ENCODE results near the gene AFDN.

Gene AFDN

DNA sequence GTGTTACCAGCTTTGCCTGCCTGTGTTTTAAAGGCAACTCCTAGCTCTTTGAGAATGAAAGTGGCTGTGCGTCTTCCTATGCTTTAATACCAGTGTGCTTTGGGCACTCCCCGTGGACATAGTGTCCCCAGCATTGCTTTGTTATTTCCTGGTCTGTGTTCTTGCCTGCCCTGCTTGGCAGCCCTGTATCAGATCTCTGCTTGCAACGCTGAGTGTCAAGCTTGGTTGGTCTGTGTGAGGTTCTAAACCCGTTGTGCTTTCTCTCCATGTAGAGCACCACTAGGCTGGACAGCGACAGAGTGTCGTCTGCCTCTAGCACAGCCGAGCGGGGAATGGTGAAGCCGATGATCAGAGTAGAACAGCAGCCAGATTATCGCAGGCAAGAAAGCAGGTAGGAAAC, 80.2 kb downstream of the AFDN start:
- Histone ChIP-seq H3K27ac (ENCODE audit: low read length) (no peak overlapping the region), H3K4me1 (ENCODE audit: low read length) (no peaks in the 10 kb centered on the region), H3K4me3 (ENCODE audit: low read length) (no peak overlapping the region), H3K9me2 (replicated peaks; ENCODE audit: insufficient read depth, low read length) (no peaks in the 10 kb centered on the region), H3K9ac (ENCODE audit: low read length) (no peak overlapping the region), H3K27me3 (replicated peaks; ENCODE audit: insufficient read depth, low read length) (no peaks in the 10 kb centered on the region), H3K4me2 (ENCODE audit: low read depth, low read length) (no peak overlapping the region), H3K79me2 (ENCODE audit: low read length) (no peaks in the 10 kb centered on the region), H3F3A (ENCODE audit: insufficient read depth, low read length) (no peaks in the 10 kb centered on the region), H3K36me3 (replicated peaks; ENCODE audit: insufficient read depth, low read length) (no peaks in the 10 kb centered on the region), H2AFZ (ENCODE audit: low read length) (no peak overlapping the region), H3K9me3 (replicated peaks; ENCODE audit: insufficient read depth, low read length) (no peaks in the 10 kb centered on the region), H4K20me1 (ENCODE audit: insufficient read depth, low read length) (no peaks in the 10 kb centered on the region)
- no peak for DNase-seq
- TF ChIP-seq EZH2 (optimal IDR thresholded peaks at IDR 0.05; ENCODE audit: low read depth, low read length): no peak
- TF ChIP-seq, protein P1, sequence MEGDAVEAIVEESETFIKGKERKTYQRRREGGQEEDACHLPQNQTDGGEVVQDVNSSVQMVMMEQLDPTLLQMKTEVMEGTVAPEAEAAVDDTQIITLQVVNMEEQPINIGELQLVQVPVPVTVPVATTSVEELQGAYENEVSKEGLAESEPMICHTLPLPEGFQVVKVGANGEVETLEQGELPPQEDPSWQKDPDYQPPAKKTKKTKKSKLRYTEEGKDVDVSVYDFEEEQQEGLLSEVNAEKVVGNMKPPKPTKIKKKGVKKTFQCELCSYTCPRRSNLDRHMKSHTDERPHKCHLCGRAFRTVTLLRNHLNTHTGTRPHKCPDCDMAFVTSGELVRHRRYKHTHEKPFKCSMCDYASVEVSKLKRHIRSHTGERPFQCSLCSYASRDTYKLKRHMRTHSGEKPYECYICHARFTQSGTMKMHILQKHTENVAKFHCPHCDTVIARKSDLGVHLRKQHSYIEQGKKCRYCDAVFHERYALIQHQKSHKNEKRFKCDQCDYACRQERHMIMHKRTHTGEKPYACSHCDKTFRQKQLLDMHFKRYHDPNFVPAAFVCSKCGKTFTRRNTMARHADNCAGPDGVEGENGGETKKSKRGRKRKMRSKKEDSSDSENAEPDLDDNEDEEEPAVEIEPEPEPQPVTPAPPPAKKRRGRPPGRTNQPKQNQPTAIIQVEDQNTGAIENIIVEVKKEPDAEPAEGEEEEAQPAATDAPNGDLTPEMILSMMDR (IDR thresholded peaks at IDR 0.05; ENCODE audit: low read length): no peak
- TF ChIP-seq EZH2phosphoT487 (IDR thresholded peaks at IDR 0.05; ENCODE audit: low read length): no peak

DNA sequence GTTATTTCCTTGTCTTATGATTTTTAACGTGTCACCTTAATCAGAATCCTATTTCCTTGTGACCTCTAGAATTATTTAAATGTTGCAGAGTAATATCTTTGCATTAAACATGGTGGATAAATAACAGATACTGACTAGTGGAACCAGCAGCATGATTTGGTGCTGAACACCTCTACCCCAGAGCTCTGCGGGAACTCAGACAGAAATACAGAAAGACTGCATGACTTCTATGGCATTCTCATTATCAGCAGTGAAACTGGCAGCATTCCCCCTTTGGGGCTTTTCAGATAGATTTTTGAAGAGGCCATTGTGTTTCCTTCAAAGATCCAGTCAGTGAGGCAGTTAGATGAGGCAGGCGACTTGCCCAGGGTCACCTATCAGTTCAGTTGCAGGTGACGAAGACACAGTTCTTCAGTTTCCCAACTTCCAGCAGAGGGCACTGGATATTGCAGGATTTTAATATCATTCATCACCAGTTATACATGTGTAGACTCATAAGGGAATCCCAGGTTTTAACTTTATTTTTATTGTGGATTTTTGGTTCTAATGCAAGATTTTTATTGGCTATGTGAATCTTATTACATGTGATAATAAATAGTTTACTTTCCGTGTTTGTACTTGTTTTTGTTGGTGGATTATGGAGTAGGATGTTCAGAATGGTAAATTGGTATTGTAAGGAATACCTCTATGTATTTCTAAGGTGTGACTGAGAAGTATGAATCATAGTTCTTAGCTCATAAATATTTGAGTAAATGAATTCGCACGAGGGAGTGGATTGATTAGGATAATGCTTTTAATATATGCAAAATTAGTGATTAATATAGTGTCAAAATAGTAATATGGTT, 81.3 kb downstream of the AFDN start:
- Histone ChIP-seq H3K79me2 (ENCODE audit: low read length) (no peaks in the 10 kb centered on the region), H3K4me2 (ENCODE audit: low read depth, low read length) (no peak overlapping the region), H3K9me3 (replicated peaks; ENCODE audit: insufficient read depth, low read length) (no peaks in the 10 kb centered on the region), H3K4me3 (ENCODE audit: low read length) (no peak overlapping the region), H4K20me1 (ENCODE audit: insufficient read depth, low read length) (no peaks in the 10 kb centered on the region), H3K36me3 (replicated peaks; ENCODE audit: insufficient read depth, low read length) (no peaks in the 10 kb centered on the region), H3K4me1 (ENCODE audit: low read length) (no peaks in the 10 kb centered on the region), H3K27ac (ENCODE audit: low read length) (no peak overlapping the region), H3F3A (ENCODE audit: insufficient read depth, low read length) (no peaks in the 10 kb centered on the region), H3K9me2 (replicated peaks; ENCODE audit: insufficient read depth, low read length) (no peaks in the 10 kb centered on the region), H2AFZ (ENCODE audit: low read length) (no peak overlapping the region), H3K9ac (ENCODE audit: low read length) (no peak overlapping the region), H3K27me3 (replicated peaks; ENCODE audit: insufficient read depth, low read length) (no peaks in the 10 kb centered on the region)
- TF ChIP-seq EZH2phosphoT487 (IDR thresholded peaks at IDR 0.05; ENCODE audit: low read length): no peak
- TF ChIP-seq EZH2 (optimal IDR thresholded peaks at IDR 0.05; ENCODE audit: low read depth, low read length): no peak
- TF ChIP-seq, protein P1 (IDR thresholded peaks at IDR 0.05; ENCODE audit: low read length): no peak
- no peak for DNase-seq

DNA sequence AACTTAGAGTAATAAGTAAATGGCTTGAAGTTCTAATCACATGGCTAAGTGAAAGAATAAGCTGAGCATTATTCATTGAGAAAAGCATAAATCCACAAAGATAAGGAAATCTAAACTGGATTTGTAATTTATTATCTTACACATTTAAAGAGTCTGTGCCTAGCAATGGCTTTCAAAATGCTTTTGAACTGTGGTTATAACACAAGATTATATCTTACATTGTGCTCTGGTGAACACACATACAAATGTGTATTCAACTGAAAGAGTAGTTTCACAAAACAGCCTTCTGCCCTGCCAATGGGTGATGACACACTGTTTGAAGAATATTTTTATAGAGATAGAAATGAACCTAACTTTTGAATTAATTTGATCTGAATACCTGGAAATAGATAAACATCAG, 83.3 kb downstream of the AFDN start:
- H3K4me2 ChIP-seq (ENCODE audit: low read depth, low read length): no peak overlapping the region
- no peaks in the 10 kb centered on the region for H3F3A ChIP-seq (ENCODE audit: insufficient read depth, low read length)
- H3K4me1 ChIP-seq (ENCODE audit: low read length): no peaks in the 10 kb centered on the region
- H3K27me3 ChIP-seq (replicated peaks; ENCODE audit: insufficient read depth, low read length): no peaks in the 10 kb centered on the region
- no peak overlapping the region for H3K9ac ChIP-seq (ENCODE audit: low read length)
- DNase-seq: no peak
- H4K20me1 ChIP-seq (ENCODE audit: insufficient read depth, low read length): no peaks in the 10 kb centered on the region
- no peaks in the 10 kb centered on the region for H3K36me3 ChIP-seq (replicated peaks; ENCODE audit: insufficient read depth, low read length)
- no peak overlapping the region for H3K27ac ChIP-seq (ENCODE audit: low read length)
- TF ChIP-seq, protein P1 (IDR thresholded peaks at IDR 0.05; ENCODE audit: low read length): no peak
- TF ChIP-seq EZH2 (optimal IDR thresholded peaks at IDR 0.05; ENCODE audit: low read depth, low read length) (no peak), EZH2phosphoT487 (IDR thresholded peaks at IDR 0.05; ENCODE audit: low read length) (no peak)
- no peak overlapping the region for H3K4me3 ChIP-seq (ENCODE audit: low read length)
- H3K9me2 ChIP-seq (replicated peaks; ENCODE audit: insufficient read depth, low read length): no peaks in the 10 kb centered on the region
- no peaks in the 10 kb centered on the region for H3K79me2 ChIP-seq (ENCODE audit: low read length)
- H2AFZ ChIP-seq (ENCODE audit: low read length): no peak overlapping the region
- H3K9me3 ChIP-seq (replicated peaks; ENCODE audit: insufficient read depth, low read length): no peaks in the 10 kb centered on the region

Measured in MM.1S (cell line).